ENCODE measurements around the gene B4GALNT3. TPM values are rescaled to one million over a fixed set of nuclear protein-coding genes. Genes with fewer than 3 reads are reported as not detected.

The B4GALNT3 gene
- total and polyA plus RNA-seq, 12 donors = 14.1 to 58.7 (median 36.5) TPM

DNA sequence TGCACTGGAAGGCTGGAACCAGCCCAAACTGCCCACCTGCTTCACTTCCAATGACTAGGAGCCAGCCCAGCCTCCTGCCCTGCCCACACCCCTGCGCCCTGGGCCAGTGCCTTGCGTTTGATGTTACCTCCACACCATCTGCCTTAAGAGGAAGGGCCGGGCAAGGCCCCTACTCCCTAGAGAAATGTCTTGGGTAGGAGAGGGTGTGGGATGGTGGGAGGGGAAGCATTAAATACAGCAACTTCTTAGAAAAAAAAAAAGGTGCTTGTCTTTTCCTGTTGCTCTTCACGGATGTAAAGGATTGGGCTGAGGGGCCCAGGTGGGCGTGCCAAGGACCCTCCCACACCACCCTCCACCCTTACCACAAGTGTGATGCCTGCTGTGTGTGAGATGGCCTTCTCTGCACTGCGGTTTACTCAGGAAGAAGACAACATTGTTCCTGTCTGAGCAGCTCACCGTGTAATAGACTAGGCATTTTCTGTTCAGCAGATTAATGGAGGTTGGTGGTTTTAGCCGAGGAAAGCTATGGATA is 103.6 kb downstream of the B4GALNT3 start:
- Histone ChIP-seq H3K27ac (peak overlapping the region in 3 of 10 donors; percentile 6 to 84 (median 28)), H3K36me3 (peaks cover 0 to 49% (median 0%) of the 10 kb centered on the region in 9 donors), H3K27me3 (no peaks in the 10 kb centered on the region), H3K4me3 (no peak overlapping the region), H3K4me1 (peaks cover 0 to 52% (median 6%) of the 10 kb centered on the region in 9 donors), H3K9me3 (no peaks in the 10 kb centered on the region)
- DNase-seq (no peak), ATAC-seq (no peak)
- TF ChIP-seq, protein P1, sequence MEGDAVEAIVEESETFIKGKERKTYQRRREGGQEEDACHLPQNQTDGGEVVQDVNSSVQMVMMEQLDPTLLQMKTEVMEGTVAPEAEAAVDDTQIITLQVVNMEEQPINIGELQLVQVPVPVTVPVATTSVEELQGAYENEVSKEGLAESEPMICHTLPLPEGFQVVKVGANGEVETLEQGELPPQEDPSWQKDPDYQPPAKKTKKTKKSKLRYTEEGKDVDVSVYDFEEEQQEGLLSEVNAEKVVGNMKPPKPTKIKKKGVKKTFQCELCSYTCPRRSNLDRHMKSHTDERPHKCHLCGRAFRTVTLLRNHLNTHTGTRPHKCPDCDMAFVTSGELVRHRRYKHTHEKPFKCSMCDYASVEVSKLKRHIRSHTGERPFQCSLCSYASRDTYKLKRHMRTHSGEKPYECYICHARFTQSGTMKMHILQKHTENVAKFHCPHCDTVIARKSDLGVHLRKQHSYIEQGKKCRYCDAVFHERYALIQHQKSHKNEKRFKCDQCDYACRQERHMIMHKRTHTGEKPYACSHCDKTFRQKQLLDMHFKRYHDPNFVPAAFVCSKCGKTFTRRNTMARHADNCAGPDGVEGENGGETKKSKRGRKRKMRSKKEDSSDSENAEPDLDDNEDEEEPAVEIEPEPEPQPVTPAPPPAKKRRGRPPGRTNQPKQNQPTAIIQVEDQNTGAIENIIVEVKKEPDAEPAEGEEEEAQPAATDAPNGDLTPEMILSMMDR (IDR thresholded peaks at IDR 0.05) = no peak
- intact Hi-C loops (cut with DNase I) = loop anchor here in 7 of 10 donors (10.0 kb wide), 5 partner anchors 251 to 1021 kb away; partner anchors contain the start of gene RAD52 (in 1 of the 7)
- 68 to 72% methylated on average over 8 of the region's 8 CpGs for WGBS, 2 donors

DNA sequence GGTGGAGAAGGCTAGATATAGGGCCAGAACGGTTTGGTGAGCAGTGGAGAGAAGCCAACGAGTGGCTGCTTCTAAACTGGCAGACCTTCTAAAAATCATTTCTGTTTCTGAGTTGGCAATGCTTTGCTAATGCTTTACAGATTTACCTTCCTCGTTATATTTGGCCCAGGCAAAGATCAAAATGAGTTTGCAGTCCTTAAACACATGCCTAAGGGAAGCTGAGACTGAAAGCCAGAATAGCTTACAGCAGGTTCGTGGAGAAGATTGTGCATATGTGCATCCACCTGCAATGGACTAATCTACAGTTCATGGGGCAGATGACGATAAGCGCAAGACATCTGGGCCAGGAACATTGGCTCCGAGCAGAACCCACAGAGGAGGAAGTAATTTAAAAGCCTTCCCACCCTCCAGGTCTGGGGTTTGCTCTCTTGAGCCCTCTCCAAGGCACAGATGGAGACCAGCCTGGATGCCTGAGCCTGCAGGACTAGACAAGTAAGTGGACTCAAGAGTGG is 104.1 kb downstream of the B4GALNT3 start:
- Histone ChIP-seq H3K36me3 (peaks cover 0 to 44% (median 0%) of the 10 kb centered on the region in 9 donors), H3K27ac (peak overlapping the region in 2 of 10 donors; percentile 6 to 84), H3K4me3 (no peak overlapping the region), H3K9me3 (no peaks in the 10 kb centered on the region), H3K4me1 (peaks cover 0 to 52% (median 6%) of the 10 kb centered on the region in 9 donors), H3K27me3 (no peaks in the 10 kb centered on the region)
- DNase-seq (no peak), ATAC-seq (no peak)
- 65 to 68% methylated on average over 7 of the region's 7 CpGs for WGBS, 2 donors
- intact Hi-C loops (cut with DNase I) = loop anchor here in 7 of 10 donors (10.0 kb wide), 5 partner anchors 251 to 1021 kb away; partner anchors contain the start of gene RAD52 (in 1 of the 7)
- TF ChIP-seq, protein P1 (IDR thresholded peaks at IDR 0.05) = no peak

DNA sequence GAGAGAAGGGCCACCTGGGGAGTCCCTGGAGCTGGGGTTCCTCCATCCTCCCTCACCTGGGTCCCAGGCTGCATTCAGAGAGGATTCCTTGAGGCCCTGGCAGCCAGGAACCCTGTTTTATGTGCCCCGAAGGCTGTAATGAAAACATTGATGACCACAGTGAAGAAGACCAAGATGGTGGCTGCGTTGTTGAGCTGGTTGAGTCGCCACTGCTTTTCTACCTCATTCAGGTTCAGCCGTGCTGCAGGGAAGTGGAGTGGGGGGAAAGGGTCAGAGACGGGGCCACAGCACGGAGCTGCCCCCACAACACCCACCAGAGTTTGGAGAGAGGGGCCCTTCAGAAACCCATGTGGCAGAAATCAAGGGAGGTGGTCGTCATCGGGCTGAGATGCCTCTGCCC is 105.4 kb downstream of the B4GALNT3 start:
- peaks cover 4 to 55% (median 19%) of the 10 kb centered on the region in 9 donors for H3K4me1 ChIP-seq
- H3K36me3 ChIP-seq = peaks cover 0 to 32% (median 0%) of the 10 kb centered on the region in 9 donors
- TF ChIP-seq, protein P1 (IDR thresholded peaks at IDR 0.05) = no peak
- H3K27me3 ChIP-seq = no peaks in the 10 kb centered on the region
- no peak for ATAC-seq
- intact Hi-C loops (cut with DNase I) = loop anchor here in 9 of 10 donors (5.0 to 10.0 kb wide), 8 partner anchors 250 to 1020 kb away; partner anchors contain the start of gene RAD52 (in 1 of the 9)
- no peak overlapping the region for H3K27ac ChIP-seq
- DNase-seq = no peak
- H3K4me3 ChIP-seq = no peak overlapping the region
- WGBS, 2 donors = 87 to 89% methylated on average over 8 of the region's 8 CpGs
- H3K9me3 ChIP-seq = no peaks in the 10 kb centered on the region

DNA sequence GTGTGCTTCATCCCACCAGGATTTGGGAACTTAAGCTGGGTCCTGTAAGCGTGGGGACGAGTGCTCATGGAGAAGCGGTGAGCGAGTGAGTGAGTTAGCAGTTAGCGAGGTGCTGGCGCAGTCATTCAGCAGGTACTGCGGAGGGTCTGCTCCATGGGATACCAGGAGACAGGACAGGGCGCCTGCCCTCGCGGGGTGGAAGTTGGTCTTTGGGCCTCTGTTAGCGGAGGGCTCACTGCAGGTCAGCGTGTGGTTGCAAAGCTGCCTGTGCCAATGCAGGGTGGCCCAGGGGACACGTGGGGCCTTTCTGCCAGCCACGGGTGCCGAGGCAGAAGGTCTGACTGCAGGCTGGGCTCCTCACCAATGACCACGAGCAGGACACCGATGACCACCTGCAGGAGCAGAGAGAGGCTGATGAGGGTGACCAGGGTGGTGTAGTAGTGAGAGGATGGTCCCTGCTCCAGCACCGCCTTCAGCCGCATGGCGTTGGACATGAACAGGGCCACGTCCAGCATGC is 105.9 kb downstream of the B4GALNT3 start:
- Histone ChIP-seq H3K27me3 (no peaks in the 10 kb centered on the region), H3K9me3 (no peaks in the 10 kb centered on the region), H3K4me3 (no peak overlapping the region), H3K27ac (no peak overlapping the region), H3K36me3 (peaks cover 0 to 32% (median 0%) of the 10 kb centered on the region in 9 donors), H3K4me1 (peaks cover 4 to 55% (median 23%) of the 10 kb centered on the region in 9 donors)
- intact Hi-C loops (cut with DNase I) = loop anchor here in 9 of 10 donors (5.0 to 10.0 kb wide), 8 partner anchors 249 to 1019 kb away; partner anchors contain the start of gene RAD52 (in 1 of the 9)
- no peak for DNase-seq
- 95 to 96% methylated on average over 21 of the region's 21 CpGs for WGBS, 2 donors
- TF ChIP-seq, protein P1 (IDR thresholded peaks at IDR 0.05) = no peak
- ATAC-seq = no peak
